Femur (tissue), 1 donor: Measurements from ENCODE around the gene PGAP1.
A peak's percentile ranks its signal among the peaks of the same experiment; 100 is the strongest.

Experiments
- DNase-seq: peaks from one replicate; pipeline ENCODE4 v3.0.0-alpha.2; 2017

The PGAP1 gene

GRCh38 chr2:196926562-196927375 lies at the start of gene PGAP1:
TSS of gene PGAP1 (minus strand) at chr2:196926707. CDS start at chr2:196926616, 91 bp downstream.
- DNase-seq, result peak; percentile 96

GRCh38 chr2:196974970-196975369 lies 48.5 kb upstream of the PGAP1 start:
- no peak for DNase-seq

GRCh38 chr2:196971574-196972279 lies 45.2 kb upstream of the PGAP1 start:
- no peak for DNase-seq

GRCh38 chr2:196970099-196970498 lies 43.6 kb upstream of the PGAP1 start:
- DNase-seq, result no peak

- DNase-seq, result no peak
Observed at GRCh38 chr2:196968516-196968915, 42.0 kb upstream of the PGAP1 start.

- no peak for DNase-seq
Observed at GRCh38 chr2:196967775-196968174, 41.3 kb upstream of the PGAP1 start.

- no peak for DNase-seq
Observed at GRCh38 chr2:196967116-196967515, 40.6 kb upstream of the PGAP1 start.

GRCh38 chr2:196966061-196966460 lies 39.6 kb upstream of the PGAP1 start:
- no peak for DNase-seq

GRCh38 chr2:196965651-196966050 lies 39.1 kb upstream of the PGAP1 start:
- DNase-seq, result no peak

GRCh38 chr2:196963961-196964360 lies 37.5 kb upstream of the PGAP1 start:
- DNase-seq, result no peak

- DNase-seq, result no peak
Observed at GRCh38 chr2:196963043-196963442, 36.5 kb upstream of the PGAP1 start.

GRCh38 chr2:196962325-196962724 lies 35.8 kb upstream of the PGAP1 start:
- DNase-seq, result no peak

- no peak for DNase-seq
Observed at GRCh38 chr2:196961889-196962288, 35.4 kb upstream of the PGAP1 start.

- DNase-seq, result no peak
Observed at GRCh38 chr2:196959734-196960338, 33.3 kb upstream of the PGAP1 start.

GRCh38 chr2:196959281-196959680 lies 32.8 kb upstream of the PGAP1 start:
- DNase-seq, result no peak

- no peak for DNase-seq
Observed at GRCh38 chr2:196957881-196958525, 31.5 kb upstream of the PGAP1 start.

GRCh38 chr2:196957442-196957841 lies 30.9 kb upstream of the PGAP1 start:
- DNase-seq, result no peak

GRCh38 chr2:196956069-196956468 lies 29.6 kb upstream of the PGAP1 start:
- DNase-seq, result no peak

- no peak for DNase-seq
Observed at GRCh38 chr2:196955036-196955435, 28.5 kb upstream of the PGAP1 start.

- no peak for DNase-seq
Observed at GRCh38 chr2:196954001-196954400, 27.5 kb upstream of the PGAP1 start.

GRCh38 chr2:196952936-196953335 lies 26.4 kb upstream of the PGAP1 start:
- DNase-seq, result no peak

GRCh38 chr2:196951973-196952372 lies 25.5 kb upstream of the PGAP1 start:
- DNase-seq, result no peak

- DNase-seq, result no peak
Observed at GRCh38 chr2:196949116-196949515, 22.6 kb upstream of the PGAP1 start.
